HG02840 (cell line): ENCODE measurements around the gene FETUB.
A peak's percentile ranks its signal among the peaks of the same experiment; 100 is the strongest.
"Not testable (repeated sequence)": the region's sequence is repeated elsewhere in the genome, so short reads cannot be mapped to it uniquely, and the experiment has no call there.

Source experiments
- ATAC-seq: cut with Tn5 transposase; IDR thresholded peaks from one replicate; pipeline ENCODE4 v1.9.1; 2021; ENCODE audit warnings: mild to moderate bottlenecking, moderate library complexity, moderate number of reproducible peaks; ENCODE audit not compliant: unreplicated experiment, low FRiP score

FETUB gene

DNA sequence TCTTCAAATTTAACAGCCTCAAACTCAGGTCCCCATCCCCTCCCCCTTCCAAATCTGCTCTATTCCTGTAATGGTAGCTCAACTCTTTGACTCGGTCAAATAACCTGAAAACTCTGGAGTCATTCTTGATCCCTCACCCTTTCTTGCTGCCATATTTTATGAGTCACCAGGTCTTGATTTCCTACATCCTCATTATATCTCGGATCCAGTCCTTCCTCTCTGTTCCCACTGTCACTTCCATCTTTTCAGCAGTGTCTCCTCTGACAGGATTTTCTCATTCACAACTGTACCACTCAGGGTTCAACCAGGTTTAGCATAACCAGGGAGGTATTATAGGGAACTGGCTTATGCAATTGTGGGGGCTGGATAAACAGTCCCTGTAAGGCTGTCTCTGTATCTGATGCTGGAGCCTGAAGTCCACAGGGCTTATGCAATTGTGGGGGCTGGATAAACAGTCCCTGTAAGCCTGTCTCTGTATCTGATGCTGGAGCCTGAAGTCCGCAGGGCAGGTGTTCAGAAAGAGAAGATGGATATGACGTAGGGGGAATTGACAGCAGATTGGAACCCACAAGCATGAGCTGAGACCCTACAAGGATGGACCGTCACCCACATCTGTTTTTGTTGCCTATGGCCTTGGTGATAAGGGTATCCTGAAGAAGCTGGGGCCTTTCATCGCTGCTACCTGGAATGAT is 9.1 kb upstream of the FETUB start:
- no peak for ATAC-seq

DNA sequence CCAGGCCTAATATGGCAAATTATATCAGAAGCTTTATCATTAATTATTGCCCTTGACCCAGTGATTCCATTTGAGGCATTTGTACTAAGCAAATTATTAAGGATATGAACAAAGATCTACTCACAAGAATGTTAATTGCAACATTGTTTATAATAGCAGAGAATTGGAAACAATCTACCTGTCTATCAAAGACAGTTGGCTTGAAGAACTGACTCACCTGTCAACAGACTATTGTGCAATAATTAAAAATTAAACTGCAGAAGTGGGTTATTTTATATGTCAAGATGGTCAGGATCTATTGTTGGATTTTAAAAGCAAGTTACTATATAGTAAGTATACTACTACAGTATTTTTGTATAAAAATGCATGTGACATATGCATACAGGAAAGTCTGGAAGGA is 6.7 kb upstream of the FETUB start:
- no peak for ATAC-seq

DNA sequence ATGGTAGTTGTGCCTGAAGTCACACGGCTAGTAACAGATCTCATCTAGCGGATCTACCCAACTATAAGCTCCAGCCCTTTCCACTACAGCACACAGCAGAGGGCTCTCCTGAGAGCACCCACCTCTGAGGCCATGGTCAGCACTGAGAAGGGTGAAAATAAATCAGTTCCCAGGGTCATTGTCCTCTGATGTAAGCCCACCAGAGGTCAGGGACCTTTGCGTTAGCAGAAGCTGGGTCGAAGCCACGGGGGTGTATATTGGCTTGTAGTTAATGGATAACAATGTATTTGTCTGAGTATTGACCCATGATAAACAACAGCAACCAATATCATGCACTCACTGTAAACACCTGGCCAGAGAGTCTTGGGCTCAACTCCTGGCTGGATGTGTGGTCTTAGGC is 6.0 kb upstream of the FETUB start:
- ATAC-seq = not testable (repeated sequence)

DNA sequence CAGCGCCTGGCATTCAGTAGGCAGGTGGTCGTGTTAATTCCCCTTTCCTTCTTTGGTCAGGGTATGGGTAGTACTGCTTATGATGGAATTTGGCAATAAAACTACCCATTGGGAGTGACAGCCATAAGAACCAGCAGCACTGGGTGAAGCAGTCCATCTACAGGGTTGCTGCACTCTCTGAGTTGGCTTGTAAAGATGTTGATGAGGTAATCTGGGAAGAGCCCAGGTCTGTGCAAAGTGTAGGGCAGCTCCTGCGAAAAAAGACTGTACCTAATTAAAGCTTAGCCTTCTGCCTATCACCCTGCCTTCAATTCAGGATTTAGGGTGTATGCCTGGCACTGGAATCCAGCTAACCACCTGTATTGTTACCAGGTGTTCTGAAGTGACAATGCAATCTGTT is 4.7 kb upstream of the FETUB start:
- ATAC-seq = no peak

DNA sequence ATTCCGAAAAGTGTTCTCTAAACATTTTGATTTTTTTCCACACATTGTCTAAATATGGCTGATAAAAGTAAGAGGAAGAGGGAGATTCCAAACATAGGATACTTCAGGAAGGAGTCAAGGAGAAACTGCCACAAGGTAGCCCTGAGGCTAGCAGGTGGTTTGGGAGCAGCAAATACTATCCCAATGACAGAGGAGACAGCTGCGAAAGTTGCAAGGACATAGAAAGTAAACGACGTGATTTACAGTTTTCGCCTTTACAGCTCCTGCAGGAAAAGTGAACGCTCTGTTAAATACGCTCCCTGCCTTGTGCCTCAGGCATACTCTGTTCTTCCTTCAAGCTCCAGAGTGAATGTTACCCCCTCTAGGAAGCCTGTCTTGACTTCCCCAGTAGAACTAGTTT is 3.7 kb upstream of the FETUB start:
- no peak for ATAC-seq

DNA sequence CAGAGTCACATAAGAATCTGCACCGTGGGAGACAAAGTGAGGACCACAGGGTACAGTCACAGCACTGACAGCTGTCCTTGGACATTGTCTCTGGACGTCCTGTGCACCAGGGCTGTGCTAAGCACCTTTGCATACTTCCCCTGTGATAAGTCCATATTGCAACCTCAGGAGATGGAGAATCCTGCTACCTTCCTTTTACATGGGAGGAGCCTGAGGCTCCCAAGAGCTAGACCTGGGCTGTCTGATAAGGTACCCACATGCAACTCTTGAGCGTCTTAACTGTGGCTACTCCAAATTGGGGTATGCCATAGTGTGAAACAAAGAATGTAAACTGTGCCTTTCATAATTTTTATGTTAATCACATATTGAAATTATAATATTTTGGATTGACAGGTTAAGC is 2.5 kb upstream of the FETUB start:
- ATAC-seq = no peak

DNA sequence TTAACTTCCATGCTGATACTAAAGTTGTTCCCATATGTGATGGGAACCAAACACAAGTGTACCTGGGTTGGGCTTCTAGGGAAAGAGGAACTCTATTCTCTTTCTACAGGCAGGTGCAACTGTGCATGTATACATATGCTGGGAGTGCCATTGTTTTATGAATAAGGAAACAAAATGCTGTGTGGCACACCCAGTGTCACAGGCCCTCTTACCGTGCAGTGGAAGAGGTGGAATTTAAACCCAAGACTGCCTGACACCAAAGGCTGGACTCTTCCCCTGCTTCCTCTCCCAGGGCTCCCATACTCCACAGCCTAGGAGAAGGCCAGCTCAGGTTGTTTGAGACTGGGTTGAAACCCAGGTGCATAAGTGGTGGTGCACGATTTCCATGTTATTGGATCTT is 1.9 kb upstream of the FETUB start:
- ATAC-seq = no peak

DNA sequence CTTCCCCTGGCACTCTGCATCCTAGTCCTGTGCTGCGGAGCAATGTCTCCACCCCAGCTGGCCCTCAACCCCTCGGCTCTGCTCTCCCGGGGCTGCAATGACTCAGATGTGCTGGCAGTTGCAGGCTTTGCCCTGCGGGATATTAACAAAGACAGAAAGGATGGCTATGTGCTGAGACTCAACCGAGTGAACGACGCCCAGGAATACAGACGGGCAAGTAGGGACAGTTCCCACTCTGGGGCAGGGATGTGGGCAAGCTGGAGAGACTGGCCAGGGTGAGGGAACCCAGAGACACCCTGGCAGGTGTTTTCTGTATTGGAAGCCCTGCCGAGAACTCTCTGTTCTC is 247 bp downstream of the FETUB start:
- no peak for ATAC-seq

DNA sequence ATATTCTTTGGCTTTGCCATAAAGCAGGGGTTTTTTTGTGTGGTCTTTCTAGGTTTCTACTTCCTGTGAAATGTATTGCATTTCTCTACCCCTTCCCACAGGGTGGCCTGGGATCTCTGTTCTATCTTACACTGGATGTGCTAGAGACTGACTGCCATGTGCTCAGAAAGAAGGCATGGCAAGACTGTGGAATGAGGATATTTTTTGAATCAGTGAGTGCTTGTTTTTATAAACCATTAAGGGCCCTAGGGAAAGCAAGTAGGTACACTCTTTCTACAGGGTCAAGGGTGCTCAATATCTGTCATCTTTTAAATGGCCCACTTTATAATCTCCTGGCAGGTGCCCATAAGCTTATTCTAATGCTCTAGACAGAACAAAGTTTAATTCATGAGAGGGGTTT is 730 bp downstream of the FETUB start:
- no peak for ATAC-seq

DNA sequence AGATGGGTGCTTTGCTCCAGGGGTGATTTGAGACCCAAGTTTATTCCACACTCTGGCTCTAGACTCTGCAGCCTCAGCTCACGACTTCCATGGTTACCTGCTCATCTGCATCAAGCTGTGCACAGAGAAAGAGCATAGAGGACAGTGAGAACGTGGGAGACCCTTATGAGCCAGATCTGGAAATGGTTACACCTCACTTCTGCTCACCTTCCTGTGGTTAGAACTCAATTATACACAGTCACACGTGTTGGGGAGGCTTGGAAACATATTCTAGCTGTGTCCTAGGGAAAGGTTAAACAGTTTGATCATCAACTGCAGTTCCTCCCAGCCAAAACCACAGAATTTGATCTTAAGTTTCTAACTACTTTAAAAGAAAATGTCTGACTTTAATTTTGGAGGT is 1.8 kb downstream of the FETUB start:
- no peak for ATAC-seq

DNA sequence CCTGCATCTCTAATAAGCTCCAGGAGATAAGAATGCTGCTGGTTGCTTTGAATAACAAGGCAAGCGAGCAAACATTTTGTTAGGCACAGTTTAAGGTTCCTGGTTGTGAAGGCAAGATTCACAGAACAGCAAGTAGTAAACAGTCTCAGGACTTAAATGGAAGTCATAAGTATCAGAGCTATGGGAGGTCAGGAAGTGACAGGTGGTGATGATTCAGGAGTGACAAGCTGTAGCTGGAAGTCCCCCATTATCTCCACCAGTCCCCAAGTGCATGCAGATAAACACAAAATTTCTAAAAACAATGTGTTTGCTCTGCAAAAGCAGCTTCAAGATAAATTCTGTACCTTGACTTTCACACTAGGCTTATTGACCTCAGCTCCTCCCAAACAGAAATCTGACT is 3.3 kb downstream of the FETUB start:
- no peak for ATAC-seq

DNA sequence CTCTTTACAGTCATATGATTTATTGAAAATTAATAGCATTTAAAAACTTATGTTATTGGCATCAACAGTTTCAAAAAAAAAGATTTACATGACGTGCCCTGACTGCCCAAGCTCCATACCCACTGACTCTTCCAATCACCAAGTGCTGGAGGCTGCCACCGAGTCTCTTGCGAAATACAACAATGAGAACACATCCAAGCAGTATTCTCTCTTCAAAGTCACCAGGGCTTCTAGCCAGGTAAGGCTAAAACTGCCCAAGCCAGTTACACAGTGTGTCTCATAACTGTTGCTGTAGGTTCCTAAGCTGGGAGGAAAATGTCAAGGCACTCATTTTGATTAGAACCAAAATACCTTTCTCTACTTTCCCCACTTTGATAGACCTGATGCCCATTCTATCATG is 4.5 kb downstream of the FETUB start:
- no peak for ATAC-seq

DNA sequence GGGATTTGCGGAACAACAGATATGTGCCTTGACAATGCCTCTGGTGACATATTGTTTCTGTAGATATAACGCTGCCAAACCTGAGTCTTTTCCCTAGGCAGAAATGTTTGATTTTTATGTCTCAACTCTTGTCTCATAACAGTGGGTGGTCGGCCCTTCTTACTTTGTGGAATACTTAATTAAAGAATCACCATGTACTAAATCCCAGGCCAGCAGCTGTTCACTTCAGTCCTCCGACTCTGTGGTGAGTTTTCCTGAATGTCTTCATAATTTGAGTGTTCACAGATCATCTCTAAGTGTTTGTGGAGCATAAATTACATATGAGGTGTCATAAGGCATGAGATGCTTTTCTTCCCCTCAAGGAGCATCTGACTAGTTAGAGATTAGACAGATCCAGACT is 5.9 kb downstream of the FETUB start:
- ATAC-seq = no peak

DNA sequence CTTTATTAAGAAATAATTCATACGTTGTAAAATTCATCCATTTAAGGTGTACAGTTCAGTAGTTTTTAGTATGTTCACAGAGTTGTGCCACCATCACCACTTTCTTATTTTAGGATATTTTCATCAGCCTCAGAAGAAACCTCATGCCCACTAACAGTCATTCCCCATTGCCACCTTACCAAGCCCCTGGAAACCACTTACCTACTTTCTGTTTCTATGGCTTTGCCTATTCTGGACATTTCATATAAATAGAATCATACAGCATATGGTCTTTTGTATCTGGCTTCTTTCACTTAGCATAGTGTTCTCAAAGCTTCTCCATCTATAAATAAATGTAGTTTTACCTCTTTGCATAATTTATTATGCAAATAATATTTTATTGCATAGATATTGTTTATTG is 6.6 kb downstream of the FETUB start:
- ATAC-seq = no peak

DNA sequence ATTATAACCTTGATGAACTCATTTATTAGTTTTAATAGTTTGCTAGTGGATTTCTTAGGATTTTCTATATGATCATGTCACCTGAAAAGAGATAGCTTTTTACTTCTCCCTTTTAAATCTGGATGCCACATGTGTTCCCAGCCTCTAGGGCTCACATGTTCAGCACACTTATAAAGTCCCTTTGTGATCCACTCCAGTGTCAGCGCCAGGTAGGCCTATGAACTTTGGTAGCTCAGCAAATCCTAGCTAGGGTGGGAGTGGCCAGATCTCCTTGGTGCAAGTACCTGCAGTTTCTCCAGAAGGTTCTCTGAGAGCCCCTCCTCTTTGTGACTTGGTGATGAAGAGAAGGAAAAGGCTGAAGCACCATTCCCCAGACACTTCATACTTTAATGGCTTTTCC is 8.7 kb downstream of the FETUB start:
- no peak for ATAC-seq

DNA sequence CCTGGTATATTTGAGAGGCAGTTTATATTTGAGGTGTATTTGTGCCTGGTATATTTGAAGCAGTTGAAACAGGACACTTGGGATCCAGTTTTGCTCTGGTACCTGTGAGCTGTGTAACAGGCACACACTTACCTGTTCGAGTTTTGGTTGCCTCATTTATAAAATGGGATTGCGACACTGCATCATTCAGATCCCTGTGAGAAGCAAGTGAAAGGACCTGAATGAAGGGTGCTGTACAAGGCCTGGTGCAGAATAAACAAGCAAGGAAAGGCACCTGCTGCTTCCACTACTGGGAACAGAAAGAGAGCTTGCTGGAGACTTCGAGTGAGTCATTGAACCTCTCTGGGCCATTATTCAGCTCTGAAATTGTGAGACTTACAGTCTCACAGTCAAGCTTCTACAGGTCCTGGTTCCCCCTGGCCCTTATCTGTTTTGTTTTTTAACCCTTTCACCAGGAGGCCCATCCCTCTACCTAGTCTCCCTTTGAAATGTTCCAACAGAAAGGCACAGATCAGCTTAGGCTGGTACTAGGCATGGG is 11.5 kb downstream of the FETUB start:
- no peak for ATAC-seq

DNA sequence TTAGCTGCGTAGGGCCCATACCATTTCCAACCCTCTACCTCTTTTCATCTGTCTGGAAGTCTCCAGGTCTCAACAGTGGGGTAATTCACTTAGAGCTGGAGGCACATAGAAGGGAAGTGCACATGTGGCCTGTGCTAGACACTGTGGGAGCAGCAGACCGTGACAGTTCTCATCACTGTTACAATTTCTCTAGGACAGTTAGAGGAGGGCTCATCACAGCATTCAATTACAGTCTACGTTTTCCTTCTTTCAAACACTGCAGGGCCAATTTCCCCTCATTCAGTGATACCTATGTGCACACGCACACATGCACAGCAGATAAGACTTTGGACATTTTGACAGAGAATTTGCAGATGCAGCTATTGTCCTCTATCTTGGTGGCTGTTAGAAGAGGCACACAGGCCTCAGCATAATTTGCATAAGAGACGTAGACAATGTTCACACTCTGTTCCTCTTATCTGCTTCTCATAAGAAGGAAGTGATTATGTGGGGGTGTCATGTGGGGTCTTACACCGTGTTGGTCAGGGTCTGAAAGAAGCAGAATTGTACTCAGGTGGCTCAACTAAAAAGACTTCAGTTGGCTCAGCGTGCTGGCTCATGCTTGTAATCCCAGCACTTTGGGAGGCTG is 13.0 kb downstream of the FETUB start:
- ATAC-seq = peak; percentile 91

DNA sequence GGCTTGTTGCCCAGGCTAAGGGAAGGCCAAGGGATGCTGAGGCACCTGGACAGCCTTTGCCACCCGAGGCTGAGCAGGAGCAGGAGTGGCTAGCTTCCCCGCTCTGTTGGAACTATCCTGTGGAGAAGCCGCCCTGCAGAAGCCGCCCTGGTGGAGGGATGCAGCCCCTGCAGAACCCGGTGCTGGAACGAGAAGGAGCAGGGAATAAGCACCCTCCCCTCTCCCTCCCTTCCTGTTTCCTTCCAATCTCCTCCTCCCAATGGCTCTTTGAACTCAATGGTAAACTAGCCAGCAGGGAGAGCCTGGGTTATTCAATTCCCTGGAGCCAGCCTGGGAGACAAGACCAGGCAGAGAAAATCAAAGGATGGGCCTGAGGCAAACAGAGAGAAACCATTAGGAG is 13.8 kb downstream of the FETUB start:
- no peak for ATAC-seq

DNA sequence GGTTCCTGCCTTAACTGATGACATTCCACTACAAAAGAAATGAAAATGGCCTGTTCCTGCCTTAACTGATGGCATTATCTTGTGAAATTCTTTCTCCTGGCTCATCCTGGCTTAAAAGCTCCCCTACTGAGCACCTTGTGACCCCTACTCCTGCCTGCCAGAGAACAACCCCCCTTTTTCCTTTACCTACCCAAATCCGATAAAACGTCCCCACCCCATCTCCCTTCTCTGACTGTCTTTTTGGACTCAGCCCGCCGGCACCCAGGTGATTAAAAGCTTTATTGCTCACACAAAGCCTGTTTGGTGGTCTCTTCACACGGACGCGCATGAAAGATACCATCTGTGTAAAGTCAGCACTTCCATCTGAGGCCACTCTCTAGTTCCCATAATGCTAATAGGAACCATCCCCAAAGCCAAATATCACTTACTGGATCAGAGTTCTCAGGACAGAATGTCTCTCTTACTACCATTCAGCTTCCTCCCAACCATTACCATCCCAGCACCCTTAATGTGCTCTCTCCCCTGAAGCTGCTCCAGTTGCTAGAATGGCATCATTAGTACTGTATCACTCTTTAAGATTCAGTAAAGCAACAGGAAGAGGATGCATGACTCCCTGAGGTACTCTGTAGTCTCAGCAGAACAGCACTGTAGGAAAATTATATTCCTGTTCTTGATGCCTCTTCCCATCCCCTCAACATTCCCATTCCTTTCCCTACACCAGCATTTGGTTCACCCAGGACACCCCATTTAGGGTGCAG is 23.3 kb downstream of the FETUB start:
- ATAC-seq = no peak

DNA sequence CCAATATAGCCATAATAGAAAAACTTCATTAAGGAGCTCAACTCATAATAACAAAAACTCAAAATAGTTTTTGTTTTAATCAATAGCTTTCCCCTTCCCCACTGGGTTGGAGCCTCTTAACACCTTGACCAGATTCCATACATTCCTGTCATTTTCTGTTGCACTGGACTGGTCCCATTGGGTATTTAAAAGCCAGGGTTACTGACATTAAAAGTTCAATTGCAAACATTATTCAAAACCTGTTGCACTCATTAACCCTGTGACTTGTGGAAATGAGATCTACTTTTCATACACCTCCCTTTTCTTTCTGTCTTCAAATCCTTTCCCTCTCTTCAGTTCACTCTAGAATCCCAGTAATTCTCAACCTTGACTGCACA is 23.9 kb downstream of the FETUB start:
- ATAC-seq = no peak

DNA sequence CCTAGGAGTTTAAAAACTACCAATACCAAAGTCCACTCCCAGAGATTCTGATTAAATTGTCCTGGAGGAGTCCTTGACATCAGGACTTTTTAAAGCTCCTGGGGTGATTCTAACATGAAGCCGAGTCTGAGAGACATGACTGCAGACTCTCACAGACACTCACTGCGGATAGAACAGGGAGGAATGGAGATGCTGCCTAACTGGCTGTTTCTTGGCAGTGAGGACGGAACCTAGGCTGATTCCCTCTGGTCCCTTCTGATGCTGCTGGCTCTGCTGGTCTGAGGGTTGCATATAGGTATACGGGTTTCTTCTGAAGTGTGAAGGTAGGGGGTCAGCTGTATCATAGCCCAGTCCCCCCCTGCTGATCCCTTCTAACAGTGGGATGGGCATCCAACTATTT is 24.3 kb downstream of the FETUB start:
- ATAC-seq = no peak
